ENCODE measurements around the gene ZBTB3.

The ZBTB3 gene

DNA sequence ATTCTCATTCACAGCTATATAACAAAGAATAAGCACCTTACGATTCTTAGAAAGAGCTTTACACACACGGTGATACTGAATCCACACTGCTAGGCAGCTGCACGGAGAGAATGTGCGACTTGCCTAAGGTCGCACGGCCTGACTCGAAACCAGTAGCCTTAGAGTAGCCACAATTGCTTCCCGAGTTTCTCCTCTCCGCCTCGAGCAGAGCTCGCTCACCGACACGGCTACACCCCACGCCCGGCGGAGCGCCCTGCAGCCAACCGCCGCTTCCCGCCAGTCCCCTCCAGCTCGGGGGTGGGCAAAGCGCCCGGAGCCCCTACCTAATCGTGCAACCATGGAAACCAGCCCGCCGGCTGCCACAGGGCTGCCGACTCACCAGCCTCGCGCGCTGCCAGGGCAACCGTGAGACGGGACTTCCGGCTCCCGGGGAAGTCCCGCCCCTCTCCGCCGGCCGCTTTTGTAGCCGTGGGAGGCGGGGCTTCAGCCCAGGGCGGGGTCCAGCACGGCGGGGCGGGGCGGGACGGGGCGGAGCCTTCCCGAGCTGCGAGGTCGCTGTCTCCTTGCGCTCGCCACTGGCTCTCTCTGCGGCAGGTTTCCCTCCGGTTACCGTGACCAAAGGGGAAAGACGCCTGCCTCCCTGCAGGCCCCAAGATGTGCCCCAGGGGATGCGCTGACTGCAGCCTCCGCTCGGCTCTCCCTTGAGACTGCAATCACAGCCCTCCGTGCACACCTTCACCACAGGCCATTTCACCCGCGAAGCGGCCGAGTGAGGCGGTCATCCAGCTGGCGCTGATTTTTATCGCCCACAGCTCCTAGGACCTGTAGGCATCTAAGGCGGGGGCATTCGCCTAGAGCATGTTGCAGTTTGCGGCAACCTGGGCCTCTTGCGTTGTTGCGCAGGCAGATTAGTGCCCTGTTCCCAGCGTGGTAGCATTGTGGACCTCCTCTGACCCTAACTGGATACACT, 47.8 kb downstream of the ZBTB3 start (continued):
- TF ChIP-seq, protein P1, sequence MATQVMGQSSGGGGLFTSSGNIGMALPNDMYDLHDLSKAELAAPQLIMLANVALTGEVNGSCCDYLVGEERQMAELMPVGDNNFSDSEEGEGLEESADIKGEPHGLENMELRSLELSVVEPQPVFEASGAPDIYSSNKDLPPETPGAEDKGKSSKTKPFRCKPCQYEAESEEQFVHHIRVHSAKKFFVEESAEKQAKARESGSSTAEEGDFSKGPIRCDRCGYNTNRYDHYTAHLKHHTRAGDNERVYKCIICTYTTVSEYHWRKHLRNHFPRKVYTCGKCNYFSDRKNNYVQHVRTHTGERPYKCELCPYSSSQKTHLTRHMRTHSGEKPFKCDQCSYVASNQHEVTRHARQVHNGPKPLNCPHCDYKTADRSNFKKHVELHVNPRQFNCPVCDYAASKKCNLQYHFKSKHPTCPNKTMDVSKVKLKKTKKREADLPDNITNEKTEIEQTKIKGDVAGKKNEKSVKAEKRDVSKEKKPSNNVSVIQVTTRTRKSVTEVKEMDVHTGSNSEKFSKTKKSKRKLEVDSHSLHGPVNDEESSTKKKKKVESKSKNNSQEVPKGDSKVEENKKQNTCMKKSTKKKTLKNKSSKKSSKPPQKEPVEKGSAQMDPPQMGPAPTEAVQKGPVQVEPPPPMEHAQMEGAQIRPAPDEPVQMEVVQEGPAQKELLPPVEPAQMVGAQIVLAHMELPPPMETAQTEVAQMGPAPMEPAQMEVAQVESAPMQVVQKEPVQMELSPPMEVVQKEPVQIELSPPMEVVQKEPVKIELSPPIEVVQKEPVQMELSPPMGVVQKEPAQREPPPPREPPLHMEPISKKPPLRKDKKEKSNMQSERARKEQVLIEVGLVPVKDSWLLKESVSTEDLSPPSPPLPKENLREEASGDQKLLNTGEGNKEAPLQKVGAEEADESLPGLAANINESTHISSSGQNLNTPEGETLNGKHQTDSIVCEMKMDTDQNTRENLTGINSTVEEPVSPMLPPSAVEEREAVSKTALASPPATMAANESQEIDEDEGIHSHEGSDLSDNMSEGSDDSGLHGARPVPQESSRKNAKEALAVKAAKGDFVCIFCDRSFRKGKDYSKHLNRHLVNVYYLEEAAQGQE (tag by site-specific recombination; IDR thresholded peaks at IDR 0.05) = peak; percentile 32; the same call in 1 of the 2 replicates
- TF ChIP-seq PATZ1 (tag by site-specific recombination; IDR thresholded peaks at IDR 0.05) = peak; percentile 83
- no peak for TF ChIP-seq KLF16 (tag by site-specific recombination; IDR thresholded peaks at IDR 0.05)
- TF ChIP-seq ZNF704 (tag by site-specific recombination; IDR thresholded peaks at IDR 0.05) = no peak
- no peak for TF ChIP-seq ZNF785 (tag by site-specific recombination; IDR thresholded peaks at IDR 0.05)
- TF ChIP-seq ZIC2 (tag by site-specific recombination; IDR thresholded peaks at IDR 0.05) = peak; percentile 64
- TF ChIP-seq ZNF184 (tag by site-specific recombination; IDR thresholded peaks at IDR 0.05) = no peak
- no peak for TF ChIP-seq ZNF354C (tag by site-specific recombination; IDR thresholded peaks at IDR 0.05; ENCODE audit: borderline replicate concordance, low read depth)
- TF ChIP-seq ZFHX2 (tag by site-specific recombination; conservative IDR thresholded peaks at IDR 0.05) = no peak
- no peak for TF ChIP-seq ZNF248 (tag by site-specific recombination; IDR thresholded peaks at IDR 0.05)
- TF ChIP-seq SP2 (tag by site-specific recombination; IDR thresholded peaks at IDR 0.05) = peak; percentile 91
- TF ChIP-seq ZBTB48 (tag by site-specific recombination; IDR thresholded peaks at IDR 0.05) = no peak
- no peak for TF ChIP-seq ZNF623 (tag by site-specific recombination; IDR thresholded peaks at IDR 0.05)
- TF ChIP-seq ZNF48 (tag by site-specific recombination; IDR thresholded peaks at IDR 0.05) = no peak
- TF ChIP-seq, protein P2, sequence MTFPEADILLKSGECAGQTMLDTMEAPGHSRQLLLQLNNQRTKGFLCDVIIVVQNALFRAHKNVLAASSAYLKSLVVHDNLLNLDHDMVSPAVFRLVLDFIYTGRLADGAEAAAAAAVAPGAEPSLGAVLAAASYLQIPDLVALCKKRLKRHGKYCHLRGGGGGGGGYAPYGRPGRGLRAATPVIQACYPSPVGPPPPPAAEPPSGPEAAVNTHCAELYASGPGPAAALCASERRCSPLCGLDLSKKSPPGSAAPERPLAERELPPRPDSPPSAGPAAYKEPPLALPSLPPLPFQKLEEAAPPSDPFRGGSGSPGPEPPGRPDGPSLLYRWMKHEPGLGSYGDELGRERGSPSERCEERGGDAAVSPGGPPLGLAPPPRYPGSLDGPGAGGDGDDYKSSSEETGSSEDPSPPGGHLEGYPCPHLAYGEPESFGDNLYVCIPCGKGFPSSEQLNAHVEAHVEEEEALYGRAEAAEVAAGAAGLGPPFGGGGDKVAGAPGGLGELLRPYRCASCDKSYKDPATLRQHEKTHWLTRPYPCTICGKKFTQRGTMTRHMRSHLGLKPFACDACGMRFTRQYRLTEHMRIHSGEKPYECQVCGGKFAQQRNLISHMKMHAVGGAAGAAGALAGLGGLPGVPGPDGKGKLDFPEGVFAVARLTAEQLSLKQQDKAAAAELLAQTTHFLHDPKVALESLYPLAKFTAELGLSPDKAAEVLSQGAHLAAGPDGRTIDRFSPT (tag by site-specific recombination; IDR thresholded peaks at IDR 0.05) = peak; percentile 87
- 0 out of 2 replicates have a peak, but pooled peaks have one; percentile 28 for TF ChIP-seq KLF7 (tag by site-specific recombination; IDR thresholded peaks at IDR 0.05; ENCODE audit: borderline replicate concordance)
- no peak; the same call in 1 of the 2 replicates for TF ChIP-seq KLF17 (tag by site-specific recombination; IDR thresholded peaks at IDR 0.05)
- no peak for TF ChIP-seq ZNF792 (tag by site-specific recombination; IDR thresholded peaks at IDR 0.05)
- TF ChIP-seq ZNF473 (tag by site-specific recombination; IDR thresholded peaks at IDR 0.05) = no peak
- no peak for TF ChIP-seq GLI4 (tag by site-specific recombination; IDR thresholded peaks at IDR 0.05)
- no peak for TF ChIP-seq ZNF24 (tag by site-specific recombination; IDR thresholded peaks at IDR 0.05)
- no peak for TF ChIP-seq ZNF175 (tag by site-specific recombination; IDR thresholded peaks at IDR 0.05)
- TF ChIP-seq, protein P3, sequence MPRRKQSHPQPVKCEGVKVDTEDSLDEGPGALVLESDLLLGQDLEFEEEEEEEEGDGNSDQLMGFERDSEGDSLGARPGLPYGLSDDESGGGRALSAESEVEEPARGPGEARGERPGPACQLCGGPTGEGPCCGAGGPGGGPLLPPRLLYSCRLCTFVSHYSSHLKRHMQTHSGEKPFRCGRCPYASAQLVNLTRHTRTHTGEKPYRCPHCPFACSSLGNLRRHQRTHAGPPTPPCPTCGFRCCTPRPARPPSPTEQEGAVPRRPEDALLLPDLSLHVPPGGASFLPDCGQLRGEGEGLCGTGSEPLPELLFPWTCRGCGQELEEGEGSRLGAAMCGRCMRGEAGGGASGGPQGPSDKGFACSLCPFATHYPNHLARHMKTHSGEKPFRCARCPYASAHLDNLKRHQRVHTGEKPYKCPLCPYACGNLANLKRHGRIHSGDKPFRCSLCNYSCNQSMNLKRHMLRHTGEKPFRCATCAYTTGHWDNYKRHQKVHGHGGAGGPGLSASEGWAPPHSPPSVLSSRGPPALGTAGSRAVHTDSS (tag by site-specific recombination; IDR thresholded peaks at IDR 0.05) = no peak

All from HEK293 (cell line).